ENCODE results near the gene PPP1R12C.

The PPP1R12C gene

GRCh38 chr19:55088543-55089341, 28.7 kb downstream of the PPP1R12C start:
- peak; percentile 55 for DNase-seq

GRCh38 chr19:55088021-55088451, 29.4 kb downstream of the PPP1R12C start:
- no peak for DNase-seq

GRCh38 chr19:55087542-55087901, 29.9 kb downstream of the PPP1R12C start:
- DNase-seq, result no peak

- DNase-seq, result peak; percentile 21
Observed at GRCh38 chr19:55086730-55087541, 30.5 kb downstream of the PPP1R12C start.

- DNase-seq, result no peak
Observed at GRCh38 chr19:55085923-55086715, 31.3 kb downstream of the PPP1R12C start.

GRCh38 chr19:55084416-55084815, 33.0 kb downstream of the PPP1R12C start:
- no peak for DNase-seq

GRCh38 chr19:55083004-55083850, 34.2 kb downstream of the PPP1R12C start:
- no peak for DNase-seq

- peak; percentile 20 for DNase-seq
Observed at GRCh38 chr19:55082020-55082851, 35.2 kb downstream of the PPP1R12C start.

- DNase-seq, result no peak
Observed at GRCh38 chr19:55081770-55082019, 35.7 kb downstream of the PPP1R12C start.

GRCh38 chr19:55080968-55081769, 36.3 kb downstream of the PPP1R12C start:
- peak; percentile 83 for DNase-seq

GRCh38 chr19:55080121-55080967, 37.1 kb downstream of the PPP1R12C start:
- DNase-seq, result peak; percentile 33

- no peak for DNase-seq
Observed at GRCh38 chr19:55079400-55080038, 37.9 kb downstream of the PPP1R12C start.

- no peak for DNase-seq
Observed at GRCh38 chr19:55078996-55079395, 38.4 kb downstream of the PPP1R12C start.

- DNase-seq, result no peak
Observed at GRCh38 chr19:55077106-55077505, 40.3 kb downstream of the PPP1R12C start.

- DNase-seq, result no peak
Observed at GRCh38 chr19:55076321-55076720, 41.1 kb downstream of the PPP1R12C start.

GRCh38 chr19:55075371-55075998, 42.0 kb downstream of the PPP1R12C start, which contains the start of gene EPS8L1:
Gene EPS8L1 (plus strand): TSS chr19:55075869. CDS start chr19:55076445, 576 bp downstream.
- DNase-seq, result no peak

GRCh38 chr19:55071913-55072312, 45.5 kb downstream of the PPP1R12C start:
- DNase-seq, result no peak

GRCh38 chr19:55071129-55071502, 46.3 kb downstream of the PPP1R12C start:
- no peak for DNase-seq

Measured in central memory CD4-positive, alpha-beta T cell (primary cell).